K562 (cell line): ENCODE results near the gene CAMK2B. TPM values are rescaled to one million over a fixed set of nuclear protein-coding genes. Genes with fewer than 3 reads are reported as not detected.

Experiments
- ATAC-seq: fragments of 200-7000 bp; cut with Tn5 transposase; 3 replicates; pipeline ENCODE4 v1.9.1; 2020; ENCODE audit warnings: moderate library complexity
- BruUV-seq: library from RNA; stranded (reverse); fragments of 400-500 nt; replicated peaks from 2 replicates; lab custom pipeline; 2021; lab: Mats Ljungman, UMichigan
- CTCF ChIA-PET: fragments of 300-600 bp; formaldehyde crosslinking; extraction: SDS; loops from one replicate; lab custom pipeline; 2021; ENCODE audit warnings: low intra/inter-chr PET ratio; lab: Yijun Ruan, JAX
- POLR2A ChIA-PET: fragments of 300-600, 350-650 bp; sonication (Branson Sonifier 250); formaldehyde crosslinking; extraction: SDS; loops from one replicate; lab custom pipeline; 2021; ENCODE audit warnings: antibody characterized with exemption, inconsistent platforms; lab: Yijun Ruan, JAX
- DNase-seq, 4 experiments: peaks; one replicate each; pipeline versions ENCODE4 v3.0.0 to v3.0.0-alpha.2; 2011 to 2018; ENCODE audit warnings: low spot score in 3 of 4, mixed read lengths in 3 of 4; ENCODE audit errors: extremely low read depth in 1 of 4
- FAIRE-seq: peaks from 2 replicates; lab custom pipeline; 2011; peaks lifted over from hg19 to GRCh38; lab: Jason Lieb, UNC
- H2AFZ ChIP-seq: 2 replicates; pipeline ENCODE4 v1.6.0; 2011; ENCODE audit warnings: low read depth, low read length, control low read depth, inconsistent platforms
- H3K27ac ChIP-seq: fragments of 200-600 bp; 3 replicates; pipeline ENCODE4 v1.8.0; 2011; ENCODE audit warnings: low read depth, mild to moderate bottlenecking, control low read depth, inconsistent platforms, low read length, moderate library complexity, mixed read lengths; ENCODE audit errors: extremely low read depth
- H3K27me3 ChIP-seq, 2 experiments: fragments of 300-600 bp in 1 of 2; 2 replicates in 1 of 2; 3 replicates in 1 of 2; pipeline versions ENCODE4 v1.6.0 to v1.8.0; 2011; ENCODE audit warnings: inconsistent platforms in 2 of 2, low read length in 2 of 2, mild to moderate bottlenecking in 1 of 2, mixed read lengths in 1 of 2, moderate library complexity in 1 of 2; ENCODE audit not compliant: control insufficient read depth in 2 of 2, insufficient read depth in 2 of 2
- H3K36me3 ChIP-seq: fragments of 300-600 bp; 3 replicates; pipeline ENCODE4 v1.8.0; 2011; ENCODE audit warnings: mild to moderate bottlenecking, low read length, inconsistent platforms; ENCODE audit not compliant: control insufficient read depth, insufficient read depth
- H3K4me1 ChIP-seq, 2 experiments: fragments of 200-600 bp in 1 of 2; replicated peaks in 1 of 2; 2 replicates in 1 of 2; 3 replicates in 1 of 2; pipeline versions ENCODE4 v1.5.1 to v1.8.0; 2011; ENCODE audit warnings: inconsistent platforms in 2 of 2, low read length in 2 of 2, mild to moderate bottlenecking in 1 of 2, mixed read lengths in 1 of 2, moderate library complexity in 1 of 2; ENCODE audit not compliant: control insufficient read depth in 2 of 2, insufficient read depth in 2 of 2
- H3K4me2 ChIP-seq: 2 replicates; pipeline ENCODE4 v1.6.1; 2011; ENCODE audit warnings: low read length, control low read depth, inconsistent platforms, mixed read lengths; ENCODE audit not compliant: insufficient read depth
- H3K4me3 ChIP-seq: fragments of 200-600 bp; sonication (generic), shearing (Covaris generic); 2 replicates; pipeline ENCODE4 v1.5.1; 2016; ENCODE audit warnings: control low read depth, inconsistent platforms
- H3K79me2 ChIP-seq: fragments of 200-600 bp; 3 replicates; pipeline ENCODE4 v1.8.0; 2011; ENCODE audit warnings: low read length, inconsistent platforms; ENCODE audit not compliant: control insufficient read depth, insufficient read depth
- H3K9ac ChIP-seq, 2 experiments: 2 replicates each; pipeline versions ENCODE4 v1.6.0 to v1.6.1; 2011; ENCODE audit warnings: low read depth in 2 of 2, low read length in 2 of 2, control low read depth in 1 of 2, inconsistent platforms in 1 of 2, mild to moderate bottlenecking in 1 of 2, mixed read lengths in 1 of 2; ENCODE audit not compliant: insufficient read depth in 1 of 2
- H3K9me1 ChIP-seq: one replicate; pipeline ENCODE4 v1.6.0; 2011; ENCODE audit warnings: inconsistent platforms, mild to moderate bottlenecking, low read length, moderate library complexity; ENCODE audit not compliant: control insufficient read depth, insufficient read depth
- H3K9me3 ChIP-seq: replicated peaks from 2 replicates; pipeline ENCODE4 v1.5.1; 2011; ENCODE audit warnings: low read depth, low read length, inconsistent platforms; ENCODE audit not compliant: control insufficient read depth, insufficient read depth
- H4K20me1 ChIP-seq: replicated peaks from 2 replicates; pipeline ENCODE4 v1.6.1; 2011; ENCODE audit warnings: low read length, inconsistent platforms, mixed read lengths; ENCODE audit not compliant: control insufficient read depth, insufficient read depth
- ZNF384 ChIP-seq: IDR thresholded peaks from 2 replicates; pipeline ENCODE4 v1.6.1; 2012; ENCODE audit warnings: low read depth, low read length, improper control_type of control experiment
- WGBS: fragments of 100-300 bp; shearing (Covaris generic); methylation state at CpG from one replicate; pipeline ENCODE4 v1.1.6; 2016; ENCODE audit warnings: low coverage, mixed read lengths; ENCODE audit not compliant: insufficient coverage; ENCODE audit errors: missing lambda C conversion rate; 5-methylcytosine and 5-hydroxymethylcytosine counted together
- in situ Hi-C: fragments of 300-500 bp; cut with MboI; formaldehyde crosslinking; loops from 4 replicates; pipeline ENCODE4 v1.15.0; 2018; ENCODE audit warnings: inconsistent platforms, mixed read lengths
- intact Hi-C: fragments of 100-400 bp; cut with micrococcal nuclease; formaldehyde crosslinking; loops from 2 replicates; pipeline ENCODE4 v1.14.2; 2022
- polyA plus RNA-seq, 8 experiments: library from polyadenylated mRNA; depleted of rRNA in 4 of 8; stranded (reverse) in 5 of 8; unstranded in 3 of 8; fragments of >200 nt; fragmentation: Nextera tagmentation in 2 of 8; fragmentation: Illumina TruSeq in 1 of 8; extraction: Ambion mirVana in 2 of 8; extraction: Trizol in 1 of 8; gene quantifications; 2 replicates each; pipeline versions ENCODE4 v1.2.1 to v1.2.3, GENCODE V29; 2011 to 2014; ENCODE audit warnings: inconsistent platforms in 1 of 8, missing spikeins in 1 of 8
- total RNA-seq, 7 experiments: library from RNA; depleted of rRNA in 6 of 7; stranded (reverse); fragments of >200 nt in 6 of 7; fragmentation: Illumina TruSeq in 2 of 7; extraction: Trizol in 2 of 7; gene quantifications; 2 replicates each; pipeline versions ENCODE4 v1.2.1 to v1.2.3, GENCODE V29; 2011 to 2021; ENCODE audit warnings: low replicate concordance in 1 of 7
- TF ChIP-seq, protein P1 (sequence below): fragments of 250-450 bp; sonication (Bioruptor Pico); IDR thresholded peaks from 2 replicates; pipeline ENCODE4 v1.4.0; 2020
- TF ChIP-seq, protein P2 (sequence below): fragments of 200-800 bp; sonication (Bioruptor generic); IDR thresholded peaks from 2 replicates; pipeline ENCODE4 v1.6.1; 2017; ENCODE audit warnings: missing genetic modification characterization, missing compliant biosample characterization

The CAMK2B gene
- total and polyA plus RNA-seq, 9 of the 15 experiments (the other 6 are each of a cell fraction or from before 2014, with no cell fraction given) = 0.04 to 0.09 (median 0.05) TPM; not detected in 4

DNA sequence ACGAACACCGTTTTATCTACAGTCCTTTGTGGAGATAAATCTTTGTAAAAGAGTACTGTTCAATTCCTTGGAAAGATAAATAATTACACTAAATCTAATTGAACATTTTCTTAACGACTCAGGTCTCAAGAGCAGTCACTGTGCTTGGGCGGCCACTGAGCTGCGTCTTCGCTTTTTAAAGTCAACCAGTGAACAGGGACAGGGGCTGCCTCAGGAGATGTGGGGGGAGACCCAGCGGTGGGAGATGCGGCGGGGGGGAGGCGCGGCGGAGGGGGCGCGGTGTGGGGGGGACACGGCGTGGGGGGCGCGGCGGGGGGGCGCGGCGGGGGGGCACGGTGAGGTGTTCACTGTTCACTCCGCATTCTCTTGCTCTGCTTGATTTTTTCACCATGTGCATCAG is 39.8 kb downstream of the CAMK2B start:
- in situ Hi-C loops = no loop called here
- no peaks in the 10 kb centered on the region for H3K9me3 ChIP-seq
- H3K9ac ChIP-seq = no peak overlapping the region
- WGBS = 12% methylated on average over 11 of the region's 24 CpGs
- peaks cover 0 to 40% of the 10 kb centered on the region in 2 experiments; a peak in 3 of 5 replicates for H3K4me1 ChIP-seq
- FAIRE-seq (no peak), DNase-seq (no peak), ATAC-seq (no peak)
- intact Hi-C loops = no loop called here
- no peak for TF ChIP-seq ZNF384
- TF ChIP-seq, protein P1, sequence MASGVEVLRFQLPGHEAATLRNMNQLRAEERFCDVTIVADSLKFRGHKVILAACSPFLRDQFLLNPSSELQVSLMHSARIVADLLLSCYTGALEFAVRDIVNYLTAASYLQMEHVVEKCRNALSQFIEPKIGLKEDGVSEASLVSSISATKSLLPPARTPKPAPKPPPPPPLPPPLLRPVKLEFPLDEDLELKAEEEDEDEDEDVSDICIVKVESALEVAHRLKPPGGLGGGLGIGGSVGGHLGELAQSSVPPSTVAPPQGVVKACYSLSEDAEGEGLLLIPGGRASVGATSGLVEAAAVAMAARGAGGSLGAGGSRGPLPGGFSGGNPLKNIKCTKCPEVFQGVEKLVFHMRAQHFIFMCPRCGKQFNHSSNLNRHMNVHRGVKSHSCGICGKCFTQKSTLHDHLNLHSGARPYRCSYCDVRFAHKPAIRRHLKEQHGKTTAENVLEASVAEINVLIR = no peak
- TF ChIP-seq, protein P2, sequence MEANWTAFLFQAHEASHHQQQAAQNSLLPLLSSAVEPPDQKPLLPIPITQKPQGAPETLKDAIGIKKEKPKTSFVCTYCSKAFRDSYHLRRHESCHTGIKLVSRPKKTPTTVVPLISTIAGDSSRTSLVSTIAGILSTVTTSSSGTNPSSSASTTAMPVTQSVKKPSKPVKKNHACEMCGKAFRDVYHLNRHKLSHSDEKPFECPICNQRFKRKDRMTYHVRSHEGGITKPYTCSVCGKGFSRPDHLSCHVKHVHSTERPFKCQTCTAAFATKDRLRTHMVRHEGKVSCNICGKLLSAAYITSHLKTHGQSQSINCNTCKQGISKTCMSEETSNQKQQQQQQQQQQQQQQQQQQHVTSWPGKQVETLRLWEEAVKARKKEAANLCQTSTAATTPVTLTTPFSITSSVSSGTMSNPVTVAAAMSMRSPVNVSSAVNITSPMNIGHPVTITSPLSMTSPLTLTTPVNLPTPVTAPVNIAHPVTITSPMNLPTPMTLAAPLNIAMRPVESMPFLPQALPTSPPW (CRISPR knock-in tag) = peak; percentile 22; the same call in 1 of the 2 replicates
- POLR2A ChIA-PET = interaction anchor here (0.6 to 1.0 kb wide), 3 partner anchors 16 to 95 kb away, joined by 3 to 4 read pairs (median 3); no protein-coding TSS in a partner anchor
- no peak overlapping the region for H2AFZ ChIP-seq
- H3K4me3 ChIP-seq = no peak overlapping the region
- H3K9me1 ChIP-seq = no peaks in the 10 kb centered on the region
- no TSS peak for BruUV-seq
- H4K20me1 ChIP-seq = peaks cover 7% of the 10 kb centered on the region
- peaks cover 44 to 94% of the 10 kb centered on the region in 2 experiments; a peak in 4 of 5 replicates for H3K27me3 ChIP-seq
- no peaks in the 10 kb centered on the region for H3K79me2 ChIP-seq
- CTCF ChIA-PET = no interaction called here
- H3K27ac ChIP-seq = no peak overlapping the region
- H3K36me3 ChIP-seq = no peaks in the 10 kb centered on the region
- H3K4me2 ChIP-seq = no peak overlapping the region
